ENCODE results near the gene GALNT10.

Gene GALNT10

DNA sequence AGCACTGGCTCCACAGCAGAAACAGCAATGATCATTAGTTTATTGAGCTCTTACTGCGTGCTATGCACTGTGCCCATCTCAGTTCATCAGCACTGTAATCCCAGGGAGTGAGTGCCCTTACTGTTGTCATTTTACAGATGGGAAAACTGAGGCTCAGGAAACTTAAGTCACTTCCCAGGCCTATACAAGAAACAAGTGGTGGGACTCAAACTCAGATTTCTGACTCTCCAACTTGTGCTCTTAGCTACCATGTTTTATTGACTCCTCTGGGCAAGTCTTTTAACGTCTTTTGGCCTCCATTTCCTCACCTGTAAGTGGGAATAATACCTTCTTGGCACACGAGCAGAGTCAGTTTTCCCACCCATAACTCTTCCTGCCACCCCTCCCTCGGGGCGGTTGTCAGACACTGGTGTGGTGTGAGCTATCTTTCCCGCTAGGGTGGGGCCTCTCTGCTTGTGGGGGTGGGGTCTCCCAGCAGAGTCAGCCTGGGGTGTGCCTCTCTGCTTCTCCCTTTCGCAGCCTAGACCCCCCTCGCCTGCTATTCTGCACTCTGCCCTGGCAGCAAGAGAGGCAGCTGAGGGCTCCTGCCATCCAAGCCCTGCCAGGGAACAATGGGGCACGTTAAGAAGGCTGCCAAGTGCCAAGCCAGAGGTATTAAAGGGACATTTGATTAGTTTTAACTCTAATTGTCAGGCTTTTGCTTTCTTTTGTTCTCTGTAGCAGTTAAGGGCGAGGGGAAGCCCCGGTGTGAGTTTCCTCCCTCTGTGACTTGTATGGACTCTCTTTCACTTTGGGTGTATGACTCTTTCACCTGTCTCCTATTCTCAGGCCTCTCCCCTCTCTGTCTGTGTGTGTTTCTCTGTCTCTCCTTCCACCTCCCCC lies 12.1 kb downstream of the GALNT10 start:
- H3K9ac ChIP-seq (ENCODE audit: low read depth in 1 of 2, low read length in 2 of 2): peak overlapping the region in 1 of 2 donors; percentile 6
- H3K27me3 ChIP-seq (ENCODE audit: control insufficient read depth in 2 of 2, insufficient read depth in 2 of 2, low read length in 2 of 2): no peaks in the 10 kb centered on the region
- H3K4me3 ChIP-seq (ENCODE audit: low read length in 2 of 2): no peak overlapping the region
- H3K4me1 ChIP-seq (ENCODE audit: control insufficient read depth in 2 of 2, insufficient read depth in 2 of 2, low read length in 2 of 2): peaks cover 16 to 19% of the 10 kb centered on the region in 2 donors
- peak overlapping the region in 1 of 2 donors; percentile 26 for H3K27ac ChIP-seq (ENCODE audit: low read depth in 2 of 2, low read length in 2 of 2)
- H3K9me3 ChIP-seq (ENCODE audit: control insufficient read depth in 2 of 2, low read length in 2 of 2): no peaks in the 10 kb centered on the region
- peaks cover 0 to 9% of the 10 kb centered on the region in 2 donors for H3K36me3 ChIP-seq (ENCODE audit: control insufficient read depth in 2 of 2, insufficient read depth in 2 of 2, low read length in 2 of 2)

DNA sequence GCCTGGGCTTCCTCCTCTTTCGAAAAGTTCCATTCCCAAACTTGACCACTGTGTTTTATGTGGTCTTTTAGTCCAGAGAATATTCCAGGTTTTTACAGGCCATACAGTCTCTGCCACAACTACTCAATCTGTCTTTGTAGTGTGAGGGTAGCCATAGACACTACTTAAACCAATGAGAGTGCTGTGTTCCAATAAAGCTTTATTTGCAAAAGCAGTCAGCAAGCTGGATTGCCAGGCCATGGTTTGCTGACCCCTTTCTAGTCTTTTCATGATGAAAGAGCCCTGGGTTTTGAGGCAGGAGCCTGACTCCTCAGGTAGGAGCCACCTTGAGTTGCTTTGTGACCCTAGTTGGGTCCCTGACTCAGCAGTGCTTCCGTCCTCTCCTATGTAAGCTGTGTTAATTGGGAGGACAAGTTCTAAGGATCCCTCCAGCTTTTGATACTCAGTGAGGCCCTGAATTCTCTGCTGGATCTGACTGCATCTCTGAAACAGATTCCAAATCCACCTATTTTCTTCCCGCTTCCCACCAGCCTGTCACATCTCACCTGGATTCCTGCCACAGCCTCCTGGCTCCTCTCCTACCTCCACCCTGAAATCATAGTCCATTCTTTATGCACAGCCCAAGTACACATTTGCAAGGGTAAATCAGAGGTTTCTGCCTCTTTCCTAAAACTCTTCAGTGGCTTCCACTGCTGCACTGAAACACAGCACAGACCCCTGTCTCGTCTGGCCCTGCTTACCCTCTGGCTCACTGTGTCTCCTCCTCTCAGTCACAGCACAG lies 13.5 kb downstream of the GALNT10 start:
- H3K4me1 ChIP-seq (ENCODE audit: control insufficient read depth in 2 of 2, insufficient read depth in 2 of 2, low read length in 2 of 2): peaks cover 9 to 14% of the 10 kb centered on the region in 2 donors
- H3K4me3 ChIP-seq (ENCODE audit: low read length in 2 of 2): no peak overlapping the region
- H3K9me3 ChIP-seq (ENCODE audit: control insufficient read depth in 2 of 2, low read length in 2 of 2): no peaks in the 10 kb centered on the region
- peaks cover 2 to 4% of the 10 kb centered on the region in 2 donors for H3K36me3 ChIP-seq (ENCODE audit: control insufficient read depth in 2 of 2, insufficient read depth in 2 of 2, low read length in 2 of 2)
- H3K9ac ChIP-seq (ENCODE audit: low read depth in 1 of 2, low read length in 2 of 2): no peak overlapping the region
- H3K27me3 ChIP-seq (ENCODE audit: control insufficient read depth in 2 of 2, insufficient read depth in 2 of 2, low read length in 2 of 2): no peaks in the 10 kb centered on the region
- H3K27ac ChIP-seq (ENCODE audit: low read depth in 2 of 2, low read length in 2 of 2): no peak overlapping the region

- H3K4me1 ChIP-seq (ENCODE audit: control insufficient read depth in 2 of 2, insufficient read depth in 2 of 2, low read length in 2 of 2): peaks cover 9 to 12% of the 10 kb centered on the region in 2 donors
- H3K27me3 ChIP-seq (ENCODE audit: control insufficient read depth in 2 of 2, insufficient read depth in 2 of 2, low read length in 2 of 2): no peaks in the 10 kb centered on the region
- no peak overlapping the region for H3K4me3 ChIP-seq (ENCODE audit: low read length in 2 of 2)
- H3K9me3 ChIP-seq (ENCODE audit: control insufficient read depth in 2 of 2, low read length in 2 of 2): no peaks in the 10 kb centered on the region
- H3K27ac ChIP-seq (ENCODE audit: low read depth in 2 of 2, low read length in 2 of 2): no peak overlapping the region
- H3K36me3 ChIP-seq (ENCODE audit: control insufficient read depth in 2 of 2, insufficient read depth in 2 of 2, low read length in 2 of 2): peaks cover 2 to 4% of the 10 kb centered on the region in 2 donors
- no peak overlapping the region for H3K9ac ChIP-seq (ENCODE audit: low read depth in 1 of 2, low read length in 2 of 2)
Measured at GRCh38 chr5:154205441-154206117, 15.0 kb downstream of the GALNT10 start.

GRCh38 chr5:154206311-154206710 lies 15.8 kb downstream of the GALNT10 start:
- H3K9me3 ChIP-seq (ENCODE audit: control insufficient read depth in 2 of 2, low read length in 2 of 2): no peaks in the 10 kb centered on the region
- H3K9ac ChIP-seq (ENCODE audit: low read depth in 1 of 2, low read length in 2 of 2): no peak overlapping the region
- H3K4me3 ChIP-seq (ENCODE audit: low read length in 2 of 2): no peak overlapping the region
- no peak overlapping the region for H3K27ac ChIP-seq (ENCODE audit: low read depth in 2 of 2, low read length in 2 of 2)
- peaks cover 2 to 4% of the 10 kb centered on the region in 2 donors for H3K36me3 ChIP-seq (ENCODE audit: control insufficient read depth in 2 of 2, insufficient read depth in 2 of 2, low read length in 2 of 2)
- peaks cover 9 to 12% of the 10 kb centered on the region in 2 donors for H3K4me1 ChIP-seq (ENCODE audit: control insufficient read depth in 2 of 2, insufficient read depth in 2 of 2, low read length in 2 of 2)
- H3K27me3 ChIP-seq (ENCODE audit: control insufficient read depth in 2 of 2, insufficient read depth in 2 of 2, low read length in 2 of 2): no peaks in the 10 kb centered on the region

GRCh38 chr5:154207204-154207603 lies 16.7 kb downstream of the GALNT10 start:
- H3K4me3 ChIP-seq (ENCODE audit: low read length in 2 of 2): no peak overlapping the region
- no peak overlapping the region for H3K27ac ChIP-seq (ENCODE audit: low read depth in 2 of 2, low read length in 2 of 2)
- H3K27me3 ChIP-seq (ENCODE audit: control insufficient read depth in 2 of 2, insufficient read depth in 2 of 2, low read length in 2 of 2): no peaks in the 10 kb centered on the region
- peaks cover 2 to 4% of the 10 kb centered on the region in 2 donors for H3K36me3 ChIP-seq (ENCODE audit: control insufficient read depth in 2 of 2, insufficient read depth in 2 of 2, low read length in 2 of 2)
- peaks cover 9 to 12% of the 10 kb centered on the region in 2 donors for H3K4me1 ChIP-seq (ENCODE audit: control insufficient read depth in 2 of 2, insufficient read depth in 2 of 2, low read length in 2 of 2)
- H3K9ac ChIP-seq (ENCODE audit: low read depth in 1 of 2, low read length in 2 of 2): no peak overlapping the region
- no peaks in the 10 kb centered on the region for H3K9me3 ChIP-seq (ENCODE audit: control insufficient read depth in 2 of 2, low read length in 2 of 2)

DNA sequence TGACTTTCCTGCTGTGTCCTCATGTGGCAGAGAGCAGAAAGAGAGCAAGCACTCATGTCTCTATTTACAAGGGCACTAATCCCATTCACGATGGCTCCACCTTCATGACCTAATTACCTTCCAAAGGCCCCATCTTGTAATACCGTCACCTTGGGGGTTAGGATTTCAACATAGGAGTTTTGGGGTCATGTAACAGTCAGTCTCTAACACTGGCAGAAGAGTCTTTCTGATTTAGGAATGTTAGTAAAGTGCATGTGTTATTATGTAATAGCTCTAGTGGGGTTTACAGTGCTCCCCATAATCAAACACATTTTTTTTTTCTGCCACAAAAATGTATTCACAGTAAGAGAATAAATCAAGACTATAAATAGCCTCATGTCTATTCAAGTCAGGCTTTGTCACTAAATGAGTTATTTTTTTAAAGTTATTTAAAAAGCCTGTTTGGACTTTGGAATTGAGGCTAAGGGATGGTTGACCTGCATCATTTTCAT lies 19.1 kb downstream of the GALNT10 start:
- H3K36me3 ChIP-seq (ENCODE audit: control insufficient read depth in 2 of 2, insufficient read depth in 2 of 2, low read length in 2 of 2): peaks cover 2 to 3% of the 10 kb centered on the region in 2 donors
- H3K27ac ChIP-seq (ENCODE audit: low read depth in 2 of 2, low read length in 2 of 2): no peak overlapping the region
- H3K9me3 ChIP-seq (ENCODE audit: control insufficient read depth in 2 of 2, low read length in 2 of 2): no peaks in the 10 kb centered on the region
- no peaks in the 10 kb centered on the region for H3K4me1 ChIP-seq (ENCODE audit: control insufficient read depth in 2 of 2, insufficient read depth in 2 of 2, low read length in 2 of 2)
- H3K4me3 ChIP-seq (ENCODE audit: low read length in 2 of 2): no peak overlapping the region
- H3K9ac ChIP-seq (ENCODE audit: low read depth in 1 of 2, low read length in 2 of 2): no peak overlapping the region
- no peaks in the 10 kb centered on the region for H3K27me3 ChIP-seq (ENCODE audit: control insufficient read depth in 2 of 2, insufficient read depth in 2 of 2, low read length in 2 of 2)

DNA sequence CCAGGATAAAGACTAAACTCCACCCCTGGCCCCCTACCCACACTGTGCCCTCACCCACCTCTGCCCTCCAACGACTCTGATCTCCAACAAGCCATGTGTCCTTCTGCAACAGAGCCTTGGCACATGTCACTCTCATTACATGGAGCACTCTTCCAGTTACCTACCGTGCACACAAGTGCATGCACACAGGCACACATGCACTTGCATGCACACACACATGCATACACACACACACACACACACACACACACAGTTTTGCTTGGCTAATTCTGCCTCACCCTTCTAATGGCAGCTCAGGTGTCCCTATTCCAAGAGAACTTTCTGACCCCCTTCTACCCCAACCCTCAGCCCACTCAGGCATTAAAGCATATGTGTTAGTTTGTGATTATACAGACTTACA lies 19.6 kb downstream of the GALNT10 start:
- Histone ChIP-seq H3K27me3 (ENCODE audit: control insufficient read depth in 2 of 2, insufficient read depth in 2 of 2, low read length in 2 of 2) (no peaks in the 10 kb centered on the region), H3K9me3 (ENCODE audit: control insufficient read depth in 2 of 2, low read length in 2 of 2) (no peaks in the 10 kb centered on the region), H3K36me3 (ENCODE audit: control insufficient read depth in 2 of 2, insufficient read depth in 2 of 2, low read length in 2 of 2) (peaks cover 0 to 2% of the 10 kb centered on the region in 2 donors), H3K4me1 (ENCODE audit: control insufficient read depth in 2 of 2, insufficient read depth in 2 of 2, low read length in 2 of 2) (no peaks in the 10 kb centered on the region), H3K9ac (ENCODE audit: low read depth in 1 of 2, low read length in 2 of 2) (no peak overlapping the region), H3K4me3 (ENCODE audit: low read length in 2 of 2) (no peak overlapping the region), H3K27ac (ENCODE audit: low read depth in 2 of 2, low read length in 2 of 2) (no peak overlapping the region)

DNA sequence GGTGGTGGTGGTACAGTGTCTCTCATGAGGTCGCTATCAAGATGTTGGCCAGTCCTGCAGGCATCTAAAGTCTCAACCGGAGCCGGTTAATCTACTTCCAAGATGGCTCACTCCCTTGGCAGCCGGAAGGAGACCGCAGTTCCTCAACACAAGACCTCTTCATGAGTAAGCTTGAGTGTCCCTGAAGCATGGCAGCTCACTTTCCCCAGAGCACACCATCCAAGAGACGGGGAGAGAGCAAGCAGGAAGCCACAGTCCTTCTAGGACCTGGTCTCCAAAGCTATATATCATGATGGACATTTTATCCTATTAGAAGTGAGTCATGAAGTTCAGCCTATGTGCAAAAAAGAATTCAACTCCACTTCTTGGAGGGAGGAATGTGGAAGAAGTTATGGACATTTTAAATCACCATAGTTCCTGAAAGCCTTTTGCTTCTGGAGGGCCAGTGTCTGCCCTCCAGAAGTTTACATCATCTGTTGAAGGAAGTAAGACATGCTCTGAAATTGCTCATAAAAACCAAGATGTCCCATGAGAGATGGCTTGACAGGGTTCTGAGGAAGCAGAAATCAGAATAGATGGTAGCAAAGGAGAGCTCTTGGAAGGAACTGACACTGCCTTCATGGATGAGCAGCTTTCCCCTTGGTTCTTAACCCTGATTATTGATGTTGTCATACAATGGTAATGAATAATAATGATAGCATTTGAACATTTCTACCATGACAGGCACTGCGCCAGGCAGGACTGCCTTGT lies 21.3 kb downstream of the GALNT10 start:
- no peak overlapping the region for H3K9ac ChIP-seq (ENCODE audit: low read depth in 1 of 2, low read length in 2 of 2)
- no peaks in the 10 kb centered on the region for H3K4me1 ChIP-seq (ENCODE audit: control insufficient read depth in 2 of 2, insufficient read depth in 2 of 2, low read length in 2 of 2)
- no peak overlapping the region for H3K27ac ChIP-seq (ENCODE audit: low read depth in 2 of 2, low read length in 2 of 2)
- peaks cover 0 to 2% of the 10 kb centered on the region in 2 donors for H3K36me3 ChIP-seq (ENCODE audit: control insufficient read depth in 2 of 2, insufficient read depth in 2 of 2, low read length in 2 of 2)
- no peak overlapping the region for H3K4me3 ChIP-seq (ENCODE audit: low read length in 2 of 2)
- H3K9me3 ChIP-seq (ENCODE audit: control insufficient read depth in 2 of 2, low read length in 2 of 2): no peaks in the 10 kb centered on the region
- H3K27me3 ChIP-seq (ENCODE audit: control insufficient read depth in 2 of 2, insufficient read depth in 2 of 2, low read length in 2 of 2): no peaks in the 10 kb centered on the region

- Histone ChIP-seq H3K4me1 (ENCODE audit: control insufficient read depth in 2 of 2, insufficient read depth in 2 of 2, low read length in 2 of 2) (no peaks in the 10 kb centered on the region), H3K27me3 (ENCODE audit: control insufficient read depth in 2 of 2, insufficient read depth in 2 of 2, low read length in 2 of 2) (no peaks in the 10 kb centered on the region), H3K9ac (ENCODE audit: low read depth in 1 of 2, low read length in 2 of 2) (no peak overlapping the region), H3K4me3 (ENCODE audit: low read length in 2 of 2) (no peak overlapping the region), H3K9me3 (ENCODE audit: control insufficient read depth in 2 of 2, low read length in 2 of 2) (no peaks in the 10 kb centered on the region), H3K36me3 (ENCODE audit: control insufficient read depth in 2 of 2, insufficient read depth in 2 of 2, low read length in 2 of 2) (peaks cover 0 to 2% of the 10 kb centered on the region in 2 donors), H3K27ac (ENCODE audit: low read depth in 2 of 2, low read length in 2 of 2) (no peak overlapping the region)
Measured at GRCh38 chr5:154213592-154213991, 23.1 kb downstream of the GALNT10 start.
